GM19455 (cell line): Measurements from ENCODE around the gene RAB7B.
A peak's percentile ranks its signal among the peaks of the same experiment; 100 is the strongest.

Experiments used
- ATAC-seq: cut with Tn5 transposase; IDR thresholded peaks from one replicate; pipeline ENCODE4 v1.9.1; 2021; ENCODE audit not compliant: unreplicated experiment

RAB7B gene

GRCh38 chr1:206023695-206024094, 20.5 kb upstream of the RAB7B start, which contains the start of gene CTSE:
CTSE (minus strand) TSS chr1:206023895; CDS start chr1:206023791, 104 bp downstream.
- no peak for ATAC-seq

DNA sequence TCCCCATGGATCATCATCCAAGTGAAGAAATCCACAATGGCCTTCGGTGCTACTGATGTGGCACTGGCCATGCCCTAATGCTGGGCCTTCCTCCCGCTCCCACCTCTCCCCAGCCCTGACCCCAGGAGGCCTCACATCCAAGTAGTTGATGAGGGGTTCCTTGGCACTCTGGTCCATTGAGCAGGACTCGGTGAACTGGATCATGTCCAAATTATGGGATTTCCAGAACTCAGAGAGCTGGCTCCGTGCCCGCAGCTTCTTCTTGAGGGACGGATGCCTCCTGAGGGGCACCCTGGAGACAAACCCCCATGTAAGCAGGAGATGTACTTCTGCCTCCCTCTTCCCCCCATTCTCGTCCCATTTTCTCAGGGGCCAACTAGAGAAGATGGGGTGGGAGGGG, 19.6 kb upstream of the RAB7B start:
- no peak for ATAC-seq

DNA sequence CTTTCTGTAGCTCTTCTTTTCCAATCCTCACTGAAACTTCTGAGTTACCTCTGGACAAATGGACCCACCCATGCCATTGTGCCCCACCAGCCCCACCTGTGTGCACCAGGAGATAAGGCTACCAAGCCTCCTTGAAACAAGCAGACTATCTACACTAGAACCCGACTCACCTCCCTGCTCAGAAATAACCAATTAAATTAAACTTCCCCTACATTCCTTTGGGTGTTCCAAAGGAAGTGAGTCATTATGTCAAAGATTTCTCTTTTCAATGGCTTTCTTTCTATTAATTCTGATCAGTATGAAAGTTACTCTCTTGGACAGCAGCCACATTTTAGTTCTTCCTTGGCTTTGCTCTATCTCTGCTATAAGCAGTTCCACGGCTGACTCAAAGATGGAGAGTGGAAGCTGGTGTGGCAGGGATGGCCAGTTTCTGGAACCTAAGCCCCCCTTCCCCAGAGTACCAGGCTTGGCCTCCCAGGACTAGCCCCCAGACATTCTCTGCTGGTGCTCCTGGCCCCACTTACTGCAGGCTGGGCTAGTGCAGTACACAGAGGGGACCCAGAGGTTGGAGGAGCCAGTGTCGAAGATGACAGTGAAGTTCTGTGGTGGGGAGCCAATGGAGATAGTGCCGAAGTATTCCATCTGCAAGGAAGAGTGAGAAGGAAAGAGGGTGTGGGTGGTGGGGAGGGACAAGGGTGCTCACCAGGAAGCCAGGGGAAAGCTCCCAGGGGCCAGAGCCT, 18.6 kb upstream of the RAB7B start:
- ATAC-seq: no peak

- no peak for ATAC-seq
These were observed 17.9 kb upstream of the RAB7B start for GRCh38 chr1:206021008-206021625.

GRCh38 chr1:206020393-206021007, 17.3 kb upstream of the RAB7B start:
- ATAC-seq: no peak

- ATAC-seq: no peak
These were observed 11.9 kb upstream of the RAB7B start for GRCh38 chr1:206015071-206015470.

DNA sequence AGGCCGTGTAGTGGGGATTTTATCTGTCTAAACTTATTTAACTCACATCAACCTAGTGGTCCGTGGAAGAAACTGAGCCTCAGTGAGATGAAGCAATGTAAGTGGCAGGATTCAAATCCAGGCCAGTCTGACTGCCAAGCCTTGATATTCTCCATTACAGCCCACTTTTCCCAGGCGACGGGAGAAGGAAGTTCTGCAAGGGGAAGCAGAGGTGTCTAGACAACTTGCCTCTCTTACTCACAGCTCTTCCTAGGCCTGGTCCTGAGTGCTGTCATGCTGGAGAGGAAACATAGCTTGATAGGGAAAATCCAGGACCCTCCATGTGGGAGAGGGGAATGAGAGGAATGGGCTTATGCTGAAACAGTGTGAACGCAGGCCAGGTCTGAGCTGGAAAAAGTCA, 11.4 kb upstream of the RAB7B start:
- no peak for ATAC-seq

GRCh38 chr1:206013026-206013795, 10.0 kb upstream of the RAB7B start:
- no peak for ATAC-seq

DNA sequence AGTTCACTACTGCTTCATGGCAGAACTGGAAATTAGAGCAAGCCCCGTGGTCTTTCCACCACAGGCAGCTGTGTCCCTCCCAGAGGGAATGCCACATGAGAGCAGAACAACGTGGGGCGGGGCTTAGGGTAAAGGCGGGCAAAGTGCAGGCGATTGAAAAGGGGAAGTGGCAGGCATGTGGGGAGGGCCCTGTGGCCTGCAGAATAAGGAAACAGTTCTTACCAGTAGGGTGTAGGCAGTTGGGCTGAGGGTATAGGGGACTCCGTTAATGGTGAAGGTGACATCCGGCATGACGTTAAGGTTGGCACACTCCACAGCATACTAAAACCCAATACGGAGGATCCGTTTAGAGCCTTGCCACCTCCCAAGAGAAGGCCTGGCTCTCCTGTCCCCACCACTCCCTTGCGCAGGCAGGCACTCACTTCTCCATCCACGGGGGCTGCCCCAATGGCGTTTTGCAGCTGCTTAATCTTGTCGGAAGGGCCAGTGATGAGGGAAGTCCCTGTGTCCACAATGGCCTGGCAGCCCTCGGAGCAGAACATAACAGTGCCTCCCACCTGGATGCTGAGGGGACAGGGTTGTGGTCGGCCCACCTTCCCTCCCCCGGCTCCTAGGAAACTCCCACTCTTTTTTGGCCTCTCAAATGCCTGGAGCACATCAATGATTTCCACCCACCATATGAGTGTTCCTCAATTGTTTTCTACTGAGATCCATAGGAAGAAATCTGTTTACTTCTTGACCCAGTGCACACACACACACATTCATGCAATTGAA, 9.1 kb upstream of the RAB7B start:
- ATAC-seq: peak; percentile 99

- no peak for ATAC-seq
These were observed 7.9 kb upstream of the RAB7B start for GRCh38 chr1:206011057-206011456.

GRCh38 chr1:206010060-206010459, 6.9 kb upstream of the RAB7B start:
- ATAC-seq: no peak

- ATAC-seq: no peak
These were observed 3.8 kb upstream of the RAB7B start for GRCh38 chr1:206006946-206007345.

GRCh38 chr1:206005778-206006180, 2.6 kb upstream of the RAB7B start:
- no peak for ATAC-seq

DNA sequence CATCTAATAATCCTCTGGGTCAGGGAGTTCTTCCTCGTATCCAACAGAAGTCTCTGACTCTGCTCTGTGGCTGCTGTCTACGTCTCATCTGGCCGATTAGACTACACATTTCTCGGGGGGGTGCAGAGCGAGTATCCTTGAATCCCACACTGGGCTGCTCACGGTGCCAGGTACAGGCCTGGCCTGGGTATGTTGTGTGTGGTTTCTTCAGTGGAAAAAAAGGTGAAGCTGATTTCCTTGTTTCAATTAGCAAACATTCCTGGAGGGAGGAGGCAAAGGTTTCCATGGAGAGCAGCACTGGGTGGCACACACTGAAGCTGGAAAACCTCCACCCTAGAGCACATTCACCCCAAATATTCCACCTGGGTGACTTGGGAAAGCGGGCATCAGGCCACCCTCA, 2.0 kb upstream of the RAB7B start:
- no peak for ATAC-seq

GRCh38 chr1:206004826-206005225, 1.6 kb upstream of the RAB7B start:
- no peak for ATAC-seq

DNA sequence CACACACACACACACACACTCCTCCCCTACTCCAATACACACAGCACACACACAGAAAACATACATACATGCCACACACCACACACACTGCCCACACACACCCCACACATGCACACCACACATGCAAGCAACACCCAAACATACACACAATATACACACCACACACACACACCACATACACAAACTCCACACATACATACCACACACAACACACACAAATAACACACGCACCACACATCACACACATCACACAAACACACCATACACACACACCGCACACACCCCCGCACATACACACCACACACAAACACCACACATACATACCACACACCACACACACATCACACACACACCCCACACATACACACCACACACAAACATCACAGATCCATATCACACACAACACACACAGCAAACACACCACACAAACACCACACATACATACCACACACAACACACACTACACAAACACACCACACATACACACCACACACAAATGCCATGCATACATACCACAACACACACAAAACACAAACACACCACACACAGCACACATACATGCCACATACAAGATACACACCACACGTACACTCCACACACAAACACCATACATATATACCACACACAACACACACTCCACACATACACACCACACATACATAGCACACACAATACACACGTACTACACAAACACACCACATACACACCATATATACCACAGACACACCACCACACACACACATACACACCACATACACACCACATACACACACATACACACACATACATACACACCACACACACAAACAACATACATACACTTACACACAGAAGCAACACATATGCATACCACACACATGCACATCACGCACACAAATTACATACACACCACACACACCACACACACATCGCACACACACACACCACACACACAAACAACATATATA, 932 bp upstream of the RAB7B start:
- no peak for ATAC-seq

GRCh38 chr1:206002160-206002559, 1.0 kb downstream of the RAB7B start:
- ATAC-seq: no peak

GRCh38 chr1:206001476-206001888, 1.7 kb downstream of the RAB7B start:
- ATAC-seq: no peak

GRCh38 chr1:206000641-206001339, 2.4 kb downstream of the RAB7B start:
- no peak for ATAC-seq
